ENCODE measurements around the gene GATAD1.
"Not testable (repeated sequence)": the region's sequence is repeated elsewhere in the genome, so short reads cannot be mapped to it uniquely, and the experiment has no call there.

GATAD1 gene

GRCh38 chr7:92422926-92423325 is 24.4 kb upstream of the GATAD1 start:
- no peak overlapping the region for H2AFZ ChIP-seq (ENCODE audit: low read depth, low read length)
- no peaks in the 10 kb centered on the region for H3K9me3 ChIP-seq (ENCODE audit: low read length)
- H3K36me3 ChIP-seq (ENCODE audit: insufficient read depth, low read length), result no peaks in the 10 kb centered on the region
- no peak overlapping the region for H3K4me3 ChIP-seq (ENCODE audit: low read length)
- no peaks in the 10 kb centered on the region for H3K27me3 ChIP-seq (ENCODE audit: insufficient read depth, low read length)
- peaks cover 4% of the 10 kb centered on the region for H3K4me1 ChIP-seq (ENCODE audit: insufficient read depth, low read length)

- Histone ChIP-seq H2AFZ (ENCODE audit: low read depth, low read length) (peak overlapping the region; percentile 79), H3K36me3 (ENCODE audit: insufficient read depth, low read length) (no peaks in the 10 kb centered on the region), H3K27me3 (ENCODE audit: insufficient read depth, low read length) (no peaks in the 10 kb centered on the region), H3K9me3 (ENCODE audit: low read length) (no peaks in the 10 kb centered on the region), H3K4me3 (ENCODE audit: low read length) (no peak overlapping the region), H3K4me1 (ENCODE audit: insufficient read depth, low read length) (peaks cover 4% of the 10 kb centered on the region)
Observed at GRCh38 chr7:92423710-92424131, 23.6 kb upstream of the GATAD1 start.

- no peak overlapping the region for H3K4me3 ChIP-seq (ENCODE audit: low read length)
- H3K9me3 ChIP-seq (ENCODE audit: low read length), result no peaks in the 10 kb centered on the region
- H3K27me3 ChIP-seq (ENCODE audit: insufficient read depth, low read length), result no peaks in the 10 kb centered on the region
- H2AFZ ChIP-seq (ENCODE audit: low read depth, low read length), result no peak overlapping the region
- H3K36me3 ChIP-seq (ENCODE audit: insufficient read depth, low read length), result no peaks in the 10 kb centered on the region
- H3K4me1 ChIP-seq (ENCODE audit: insufficient read depth, low read length), result peaks cover 4% of the 10 kb centered on the region
Observed at GRCh38 chr7:92425311-92425947, 21.9 kb upstream of the GATAD1 start.

GRCh38 chr7:92427193-92427592 is 20.1 kb upstream of the GATAD1 start:
- Histone ChIP-seq H3K27me3 (ENCODE audit: insufficient read depth, low read length) (no peaks in the 10 kb centered on the region), H3K4me3 (ENCODE audit: low read length) (no peak overlapping the region), H2AFZ (ENCODE audit: low read depth, low read length) (no peak overlapping the region), H3K4me1 (ENCODE audit: insufficient read depth, low read length) (peaks cover 4% of the 10 kb centered on the region), H3K36me3 (ENCODE audit: insufficient read depth, low read length) (no peaks in the 10 kb centered on the region), H3K9me3 (ENCODE audit: low read length) (no peaks in the 10 kb centered on the region)

- H3K36me3 ChIP-seq (ENCODE audit: insufficient read depth, low read length), result no peaks in the 10 kb centered on the region
- H3K27me3 ChIP-seq (ENCODE audit: insufficient read depth, low read length), result no peaks in the 10 kb centered on the region
- no peaks in the 10 kb centered on the region for H3K9me3 ChIP-seq (ENCODE audit: low read length)
- no peak overlapping the region for H3K4me3 ChIP-seq (ENCODE audit: low read length)
- H2AFZ ChIP-seq (ENCODE audit: low read depth, low read length), result no peak overlapping the region
- no peaks in the 10 kb centered on the region for H3K4me1 ChIP-seq (ENCODE audit: insufficient read depth, low read length)
Observed at GRCh38 chr7:92432299-92432946, 14.9 kb upstream of the GATAD1 start.

- H3K36me3 ChIP-seq (ENCODE audit: insufficient read depth, low read length), result no peaks in the 10 kb centered on the region
Observed at GRCh38 chr7:92433019-92433418, 14.3 kb upstream of the GATAD1 start.

GRCh38 chr7:92435542-92435941 is 11.7 kb upstream of the GATAD1 start:
- H2AFZ ChIP-seq (ENCODE audit: low read depth, low read length), result no peak overlapping the region
- no peaks in the 10 kb centered on the region for H3K4me1 ChIP-seq (ENCODE audit: insufficient read depth, low read length)
- H3K4me3 ChIP-seq (ENCODE audit: low read length), result no peak overlapping the region
- no peaks in the 10 kb centered on the region for H3K36me3 ChIP-seq (ENCODE audit: insufficient read depth, low read length)
- no peaks in the 10 kb centered on the region for H3K27me3 ChIP-seq (ENCODE audit: insufficient read depth, low read length)
- no peaks in the 10 kb centered on the region for H3K9me3 ChIP-seq (ENCODE audit: low read length)

More at GRCh38 chr7:92433019-92433418, 14.3 kb upstream of the GATAD1 start:
- no peaks in the 10 kb centered on the region for H3K9me3 ChIP-seq (ENCODE audit: low read length)
- no peak overlapping the region for H3K4me3 ChIP-seq (ENCODE audit: low read length)
- H2AFZ ChIP-seq (ENCODE audit: low read depth, low read length), result no peak overlapping the region
- no peaks in the 10 kb centered on the region for H3K4me1 ChIP-seq (ENCODE audit: insufficient read depth, low read length)
- no peaks in the 10 kb centered on the region for H3K27me3 ChIP-seq (ENCODE audit: insufficient read depth, low read length)

GRCh38 chr7:92436612-92437445 is 10.5 kb upstream of the GATAD1 start:
- H3K4me3 ChIP-seq (ENCODE audit: low read length), result no peak overlapping the region
- H2AFZ ChIP-seq (ENCODE audit: low read depth, low read length), result no peak overlapping the region
- H3K9me3 ChIP-seq (ENCODE audit: low read length), result no peaks in the 10 kb centered on the region
- H3K27me3 ChIP-seq (ENCODE audit: insufficient read depth, low read length), result no peaks in the 10 kb centered on the region
- H3K4me1 ChIP-seq (ENCODE audit: insufficient read depth, low read length), result no peaks in the 10 kb centered on the region
- no peaks in the 10 kb centered on the region for H3K36me3 ChIP-seq (ENCODE audit: insufficient read depth, low read length)

- Histone ChIP-seq H3K4me3 (ENCODE audit: low read length) (no peak overlapping the region), H3K4me1 (ENCODE audit: insufficient read depth, low read length) (no peaks in the 10 kb centered on the region), H2AFZ (ENCODE audit: low read depth, low read length) (no peak overlapping the region), H3K36me3 (ENCODE audit: insufficient read depth, low read length) (no peaks in the 10 kb centered on the region), H3K9me3 (ENCODE audit: low read length) (no peaks in the 10 kb centered on the region), H3K27me3 (ENCODE audit: insufficient read depth, low read length) (no peaks in the 10 kb centered on the region)
Observed at GRCh38 chr7:92437956-92438491, 9.3 kb upstream of the GATAD1 start.

GRCh38 chr7:92442720-92443119 is 4.6 kb upstream of the GATAD1 start:
- not testable (repeated sequence) for H3K27me3 ChIP-seq (ENCODE audit: insufficient read depth, low read length); H3K4me3 ChIP-seq (ENCODE audit: low read length); H3K36me3 ChIP-seq (ENCODE audit: insufficient read depth, low read length)

GRCh38 chr7:92446869-92447344 is 375 bp upstream of the GATAD1 start:
- H3K36me3 ChIP-seq (ENCODE audit: insufficient read depth, low read length), result peaks cover 28% of the 10 kb centered on the region
- peak overlapping the region; percentile 92 for H3K4me3 ChIP-seq (ENCODE audit: low read length)
- peaks cover 9% of the 10 kb centered on the region for H3K4me1 ChIP-seq (ENCODE audit: insufficient read depth, low read length)
- no peaks in the 10 kb centered on the region for H3K9me3 ChIP-seq (ENCODE audit: low read length)
- no peaks in the 10 kb centered on the region for H3K27me3 ChIP-seq (ENCODE audit: insufficient read depth, low read length)
- peak overlapping the region; percentile 87 for H2AFZ ChIP-seq (ENCODE audit: low read depth, low read length)

More at GRCh38 chr7:92442720-92443119, 4.6 kb upstream of the GATAD1 start:
- H3K4me1 ChIP-seq (ENCODE audit: insufficient read depth, low read length); H3K9me3 ChIP-seq (ENCODE audit: low read length); H2AFZ ChIP-seq (ENCODE audit: low read depth, low read length): not testable (repeated sequence)

GRCh38 chr7:92448205-92448747 is 994 bp downstream of the GATAD1 start:
- H3K27me3 ChIP-seq (ENCODE audit: insufficient read depth, low read length), result no peaks in the 10 kb centered on the region
- peaks cover 42% of the 10 kb centered on the region for H3K36me3 ChIP-seq (ENCODE audit: insufficient read depth, low read length)
- peak overlapping the region; percentile 87 for H2AFZ ChIP-seq (ENCODE audit: low read depth, low read length)
- peaks cover 9% of the 10 kb centered on the region for H3K4me1 ChIP-seq (ENCODE audit: insufficient read depth, low read length)
- peak overlapping the region; percentile 92 for H3K4me3 ChIP-seq (ENCODE audit: low read length)
- no peaks in the 10 kb centered on the region for H3K9me3 ChIP-seq (ENCODE audit: low read length)

GRCh38 chr7:92451645-92452044 is 4.4 kb downstream of the GATAD1 start:
- Histone ChIP-seq H3K4me3 (ENCODE audit: low read length) (no peak overlapping the region), H3K27me3 (ENCODE audit: insufficient read depth, low read length) (no peaks in the 10 kb centered on the region), H3K36me3 (ENCODE audit: insufficient read depth, low read length) (peaks cover 76% of the 10 kb centered on the region), H3K9me3 (ENCODE audit: low read length) (no peaks in the 10 kb centered on the region), H2AFZ (ENCODE audit: low read depth, low read length) (no peak overlapping the region), H3K4me1 (ENCODE audit: insufficient read depth, low read length) (peaks cover 9% of the 10 kb centered on the region)

Measured in neuron (in vitro differentiated cells).